NOMO-1 (cell line): Measurements from ENCODE around the gene OSBPL2.

Source experiments
- DNase-seq, 2 experiments: peaks; one replicate each; lab custom pipeline; 2025; ENCODE audit not compliant: unreplicated experiment in 2 of 2; lab: John Stamatoyannopoulos, UW

The OSBPL2 gene

DNA sequence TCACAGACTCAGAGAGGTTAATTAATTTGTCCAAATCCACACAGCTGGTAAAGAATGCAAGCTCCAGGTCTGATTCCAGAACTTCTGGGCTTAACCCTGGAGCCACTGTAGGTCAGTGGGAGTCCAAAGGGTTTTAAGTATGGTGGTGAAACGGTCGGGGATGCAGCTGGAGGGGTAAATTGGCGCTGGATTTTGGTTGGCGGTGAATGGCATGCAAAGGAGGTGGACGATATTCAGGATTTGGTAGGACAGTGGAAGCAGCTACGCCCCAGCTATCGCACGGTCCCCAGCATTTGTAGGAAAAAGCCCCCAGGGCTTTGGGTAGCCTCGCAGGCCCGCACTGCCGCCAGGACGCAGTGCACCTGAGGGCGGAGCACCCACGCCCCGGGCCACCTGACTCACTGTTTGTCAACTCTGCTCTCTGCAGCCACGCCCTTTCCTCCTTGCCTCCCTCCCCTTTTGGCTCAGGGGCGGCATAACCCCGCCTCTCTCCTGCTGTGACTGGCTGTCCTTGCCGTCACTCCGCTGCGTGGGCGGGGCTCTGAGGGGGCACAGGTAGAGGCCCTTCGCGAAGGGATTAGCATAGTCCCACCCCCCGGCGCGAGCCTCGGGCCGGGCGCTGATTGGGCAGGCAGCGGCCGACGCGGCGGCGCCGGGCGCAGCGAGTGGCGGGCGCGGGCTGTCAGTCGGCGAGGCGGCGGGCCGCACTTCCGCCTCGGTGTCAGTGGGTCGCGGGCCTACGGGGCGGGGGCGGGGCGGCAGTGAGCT is at the start of gene OSBPL2:
Gene OSBPL2 (plus strand): TSS at position 721 of the 768 bp plus-strand sequence. CDS start 17,664 bp downstream, outside the sequence.
- peak; percentile 96 to 98 for DNase-seq

DNA sequence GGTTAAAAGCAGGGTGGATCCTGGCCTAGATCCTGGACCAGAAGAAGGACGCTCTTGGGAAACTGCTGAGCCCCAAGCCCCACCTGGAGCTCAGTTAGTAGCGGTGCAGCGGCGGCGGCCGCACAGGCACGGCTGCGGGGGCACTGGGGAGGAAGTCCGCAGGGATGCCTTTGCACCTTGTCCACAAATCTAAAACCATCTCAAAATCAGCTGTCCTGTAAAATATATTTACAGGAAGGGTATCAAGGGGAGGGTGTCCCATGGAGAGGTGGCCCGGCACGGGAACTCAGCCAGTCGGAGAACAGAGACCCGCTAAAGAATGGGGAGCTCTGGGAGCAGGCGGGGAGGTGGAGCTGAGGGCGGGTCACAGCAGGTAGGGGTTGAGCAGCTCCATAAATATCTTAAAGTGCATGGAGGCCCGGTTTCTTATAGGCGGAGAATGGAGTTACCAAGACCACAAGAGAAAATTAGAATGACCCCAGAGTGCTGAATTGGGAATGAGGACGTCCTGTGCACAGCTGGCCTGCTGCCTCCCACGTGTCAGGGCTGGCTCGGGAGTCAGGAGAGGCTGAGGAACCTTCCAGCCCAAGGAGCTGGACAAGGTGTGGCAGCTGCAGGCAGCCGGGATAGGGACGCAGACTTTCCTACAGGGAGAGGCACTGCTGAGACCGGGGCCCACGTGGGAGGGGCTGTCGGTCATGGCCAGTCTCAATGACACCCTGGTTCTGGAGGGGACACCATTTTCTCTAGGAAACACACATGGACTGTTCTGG is 47.5 kb upstream of the OSBPL2 start:
- DNase-seq, result no peak

DNA sequence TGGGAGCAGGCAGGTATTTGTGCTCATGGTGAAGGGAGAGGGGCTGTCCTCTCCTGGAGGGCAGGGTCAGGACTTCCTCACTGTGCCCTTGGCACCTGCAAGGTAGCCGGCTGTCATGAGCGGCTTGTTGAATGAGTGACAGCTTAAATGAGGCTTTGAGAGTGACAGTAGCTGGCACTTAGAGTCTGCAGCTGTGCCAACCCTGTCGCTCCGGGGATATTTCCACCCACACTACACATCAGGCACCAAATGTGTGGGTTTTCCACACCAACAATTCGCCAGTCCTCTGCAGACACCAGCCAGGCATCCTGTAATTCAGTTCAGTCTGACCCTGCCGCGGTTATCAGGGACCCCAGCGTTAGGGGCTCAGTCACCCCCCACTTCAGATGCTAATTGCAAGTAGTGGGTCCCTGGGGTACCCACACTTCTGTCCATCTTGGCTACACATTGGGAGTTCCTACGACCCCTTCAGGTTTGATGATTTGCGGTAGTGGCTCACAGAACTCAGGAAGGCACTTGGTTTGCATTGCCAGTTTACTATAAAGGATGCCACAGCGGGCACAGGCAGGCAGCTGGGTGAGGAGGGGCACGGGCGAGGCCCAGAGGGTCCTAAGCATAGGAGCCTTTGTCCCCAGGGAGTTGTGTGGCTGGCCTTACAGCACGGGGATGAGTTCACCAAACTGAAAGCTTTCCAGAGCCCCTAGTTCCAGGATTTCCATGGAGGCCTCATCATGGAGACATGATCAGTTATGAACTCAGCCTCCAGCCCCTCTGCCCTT is 46.4 kb upstream of the OSBPL2 start:
- DNase-seq, result no peak

DNA sequence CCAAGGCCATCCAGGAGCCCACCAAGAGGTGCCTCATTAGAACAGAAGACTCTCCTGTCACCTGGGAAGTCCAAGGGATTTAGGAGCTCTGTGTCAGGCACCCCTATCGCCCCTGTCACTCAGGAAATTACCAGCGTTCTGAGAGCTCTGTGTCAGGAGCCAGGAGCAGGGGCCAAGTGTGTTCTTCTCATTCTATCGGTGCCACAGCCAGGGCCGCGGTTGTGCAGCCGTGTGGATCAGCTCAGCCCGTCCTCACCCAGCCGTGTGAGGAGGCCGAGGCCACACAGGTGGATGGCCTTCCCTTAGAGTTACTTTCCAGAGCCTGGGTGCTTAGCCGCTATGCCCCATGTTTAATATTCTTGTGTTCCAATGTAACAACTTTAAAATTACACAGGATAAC is 45.7 kb upstream of the OSBPL2 start:
- DNase-seq, result no peak

DNA sequence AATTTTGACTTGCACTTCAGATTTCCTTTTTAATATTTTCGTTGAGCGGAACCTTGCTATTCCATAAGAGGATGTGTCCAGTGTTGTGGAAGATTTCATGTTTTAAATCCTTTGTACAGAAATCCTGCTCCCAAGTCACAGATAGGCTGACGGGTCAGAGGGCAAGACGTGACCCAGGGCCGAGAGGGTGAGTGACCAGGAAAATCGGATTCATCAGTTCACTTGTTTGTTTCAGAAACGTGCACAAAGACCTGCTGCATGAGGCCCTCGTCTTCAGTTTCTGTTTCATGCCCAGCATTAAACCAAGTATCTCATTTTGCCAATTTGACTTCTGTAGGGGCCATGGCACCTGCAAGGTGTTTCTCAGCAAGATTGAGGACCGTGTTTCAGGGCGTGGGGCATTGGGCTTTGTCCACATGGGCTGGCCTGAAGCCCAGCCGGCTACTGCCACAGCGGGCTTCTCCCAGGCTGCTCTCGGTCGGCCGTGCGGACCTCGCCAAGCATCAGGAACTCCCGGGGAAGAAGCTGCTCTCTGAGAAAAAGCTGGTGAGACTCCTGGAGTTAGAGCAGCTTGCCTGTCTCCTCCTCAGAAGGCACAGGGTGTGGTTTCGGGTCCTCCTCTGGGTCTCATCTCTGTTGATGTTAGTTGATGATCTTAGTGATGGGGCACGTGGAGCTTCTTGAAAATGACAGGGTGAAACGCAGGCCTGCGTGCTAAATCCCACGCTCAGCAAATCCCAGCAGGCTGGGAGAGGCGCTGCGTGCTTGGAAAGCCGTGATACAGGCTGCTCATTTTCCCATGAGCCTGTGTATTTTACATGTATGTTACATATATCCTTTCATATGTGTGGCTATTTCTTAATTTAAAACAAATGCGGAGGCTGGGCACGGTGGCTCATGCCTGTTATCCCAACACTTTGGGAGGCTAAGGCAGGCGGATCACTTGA is 45.0 kb upstream of the OSBPL2 start:
- DNase-seq, result no peak

DNA sequence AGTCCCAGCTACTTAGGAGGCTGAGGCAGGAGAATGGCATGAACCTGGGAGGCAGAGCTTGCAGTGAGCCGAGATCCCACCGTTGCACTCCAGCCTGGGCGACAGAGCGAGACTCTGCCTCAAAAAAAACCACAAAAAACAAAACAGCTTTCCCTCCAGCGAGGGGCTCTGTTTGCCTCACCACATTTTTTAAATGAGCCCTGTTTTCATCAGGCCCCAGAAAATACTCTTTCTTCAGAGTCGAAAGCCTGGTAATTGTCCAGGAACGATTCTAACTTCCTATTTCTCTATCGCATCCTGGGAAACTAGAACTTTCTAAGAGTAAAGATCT is 43.3 kb upstream of the OSBPL2 start:
- no peak for DNase-seq

DNA sequence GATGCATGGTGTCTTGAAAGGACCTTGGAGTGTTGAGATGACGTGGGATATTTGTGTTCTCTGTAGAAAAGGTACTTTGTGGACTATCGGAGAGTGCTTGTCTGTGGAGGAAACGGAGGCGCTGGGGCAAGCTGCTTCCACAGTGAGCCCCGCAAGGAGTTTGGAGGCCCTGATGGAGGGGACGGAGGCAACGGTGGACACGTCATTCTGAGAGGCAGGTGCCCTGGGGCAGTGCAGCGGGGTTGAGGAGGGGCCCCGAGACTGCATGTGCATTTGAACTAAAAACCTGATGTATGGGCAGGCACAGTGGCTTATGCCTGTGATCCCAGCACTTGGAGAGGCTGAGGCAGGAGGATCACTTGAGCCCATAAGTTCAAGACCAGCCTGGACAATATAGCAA is 42.6 kb upstream of the OSBPL2 start:
- DNase-seq, result no peak

DNA sequence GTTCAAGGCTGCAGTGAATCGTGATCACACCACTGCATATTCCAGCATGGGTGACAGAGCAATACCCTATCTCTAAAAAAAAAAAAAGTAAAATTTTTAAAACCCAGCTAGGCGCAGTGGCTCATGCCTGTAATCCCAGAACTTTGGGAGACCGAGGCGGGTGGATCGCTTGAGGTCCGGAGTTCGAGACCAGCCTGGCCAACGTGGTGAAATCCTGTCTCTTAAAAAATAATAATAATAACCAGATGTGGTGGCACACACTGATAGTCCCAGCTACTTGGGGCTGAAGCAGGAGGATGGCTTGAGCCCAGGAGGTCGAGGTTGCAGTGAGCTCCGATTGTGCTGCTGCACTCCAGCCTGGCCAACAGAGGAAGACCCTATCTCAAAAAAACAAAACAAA is 42.0 kb upstream of the OSBPL2 start:
- DNase-seq, result no peak

DNA sequence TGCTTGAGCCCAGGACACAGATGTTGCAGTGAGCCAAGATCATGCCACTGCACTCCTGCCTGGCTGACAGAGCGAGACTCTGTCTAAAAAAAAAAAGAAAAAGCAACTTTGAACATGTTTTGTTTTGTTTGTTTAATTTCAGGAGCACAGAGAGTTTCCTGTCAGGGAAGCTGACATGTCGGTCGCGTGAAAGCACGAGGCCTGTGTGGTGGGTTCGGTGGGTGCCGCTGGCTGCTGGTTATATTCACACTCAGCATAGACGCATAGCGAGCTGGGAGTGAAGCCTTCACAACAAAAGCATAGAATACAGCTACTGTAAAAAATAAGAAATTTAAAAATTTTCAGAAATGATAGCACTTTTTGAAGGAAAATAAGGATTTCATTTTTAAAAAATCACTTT is 41.0 kb upstream of the OSBPL2 start:
- no peak for DNase-seq

DNA sequence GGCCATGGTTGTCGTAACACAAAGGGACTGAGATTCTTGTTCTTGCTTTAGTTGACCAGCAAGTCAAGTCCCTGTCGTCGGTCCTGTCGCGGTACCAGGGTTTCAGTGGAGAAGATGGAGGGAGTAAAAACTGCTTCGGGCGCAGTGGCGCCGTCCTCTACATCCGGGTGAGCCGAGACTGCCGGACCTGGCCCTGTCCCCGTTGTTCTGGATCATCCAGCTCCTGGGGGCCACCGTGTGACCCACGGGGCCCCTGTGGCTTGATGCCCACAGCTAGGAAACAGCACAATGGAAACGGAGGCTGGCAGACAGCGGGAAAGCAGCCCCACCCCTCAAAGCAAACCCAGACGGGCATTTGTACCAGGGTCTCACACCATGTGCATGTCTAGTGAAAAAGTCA is 40.5 kb upstream of the OSBPL2 start:
- DNase-seq, result no peak

DNA sequence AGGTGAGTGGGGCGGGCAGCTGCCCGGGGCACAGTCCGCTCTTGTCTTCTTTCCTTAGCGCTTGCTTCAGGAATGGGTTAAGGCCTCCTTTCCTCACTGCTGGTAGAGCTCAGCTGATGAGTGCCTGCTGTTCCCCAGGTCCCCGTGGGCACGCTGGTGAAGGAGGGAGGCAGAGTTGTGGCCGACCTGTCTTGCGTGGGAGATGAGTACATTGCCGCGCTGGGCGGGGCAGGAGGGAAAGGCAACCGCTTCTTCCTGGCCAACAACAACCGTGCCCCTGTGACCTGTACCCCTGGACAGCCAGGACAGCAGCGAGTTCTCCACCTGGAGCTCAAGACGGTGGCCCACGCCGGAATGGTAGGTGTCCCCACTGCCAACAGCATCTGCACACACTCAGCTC is 39.8 kb upstream of the OSBPL2 start:
- no peak for DNase-seq

DNA sequence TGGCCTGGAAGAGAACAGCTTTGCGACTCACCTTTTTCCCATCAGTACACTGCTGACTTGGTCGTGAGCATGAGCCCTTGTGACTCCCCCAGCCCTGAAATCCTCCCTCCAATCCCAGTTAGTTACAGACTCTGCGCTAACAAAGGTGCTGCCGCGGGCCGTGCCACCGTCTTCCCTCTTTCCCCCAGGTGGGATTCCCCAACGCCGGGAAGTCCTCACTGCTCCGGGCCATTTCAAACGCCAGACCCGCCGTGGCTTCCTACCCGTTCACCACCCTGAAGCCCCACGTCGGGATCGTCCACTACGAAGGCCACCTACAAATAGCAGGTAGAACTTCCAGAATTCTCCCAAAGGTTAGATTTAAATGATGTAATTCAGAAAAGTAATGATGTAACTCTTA is 39.4 kb upstream of the OSBPL2 start:
- no peak for DNase-seq

DNA sequence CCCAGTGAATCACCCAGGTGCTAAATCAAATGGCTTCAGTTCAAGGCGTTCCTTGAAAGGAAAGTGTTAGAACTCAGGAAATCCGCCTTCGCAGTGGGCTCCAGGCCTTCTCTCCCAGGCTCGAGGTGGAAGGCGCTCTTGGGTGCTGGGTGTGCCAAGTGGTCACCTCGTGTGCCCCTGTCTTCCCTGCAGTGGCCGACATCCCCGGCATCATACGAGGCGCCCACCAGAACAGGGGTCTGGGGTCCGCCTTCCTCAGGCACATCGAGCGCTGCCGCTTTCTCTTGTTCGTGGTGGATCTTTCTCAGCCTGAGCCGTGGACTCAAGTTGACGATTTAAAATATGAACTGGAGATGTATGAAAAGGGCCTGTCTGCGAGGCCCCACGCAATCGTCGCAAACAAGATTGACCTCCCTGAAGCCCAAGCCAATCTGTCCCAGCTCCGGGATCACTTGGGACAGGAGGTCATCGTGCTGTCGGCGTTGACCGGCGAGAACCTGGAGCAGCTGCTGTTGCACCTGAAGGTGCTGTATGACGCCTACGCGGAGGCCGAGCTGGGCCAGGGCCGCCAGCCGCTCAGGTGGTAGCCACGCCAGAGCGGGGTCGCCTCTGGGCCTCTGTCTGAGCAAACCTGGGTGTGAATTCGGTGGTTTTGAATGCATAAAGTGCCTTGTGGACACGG is 37.7 kb upstream of the OSBPL2 start:
- DNase-seq, result no peak

DNA sequence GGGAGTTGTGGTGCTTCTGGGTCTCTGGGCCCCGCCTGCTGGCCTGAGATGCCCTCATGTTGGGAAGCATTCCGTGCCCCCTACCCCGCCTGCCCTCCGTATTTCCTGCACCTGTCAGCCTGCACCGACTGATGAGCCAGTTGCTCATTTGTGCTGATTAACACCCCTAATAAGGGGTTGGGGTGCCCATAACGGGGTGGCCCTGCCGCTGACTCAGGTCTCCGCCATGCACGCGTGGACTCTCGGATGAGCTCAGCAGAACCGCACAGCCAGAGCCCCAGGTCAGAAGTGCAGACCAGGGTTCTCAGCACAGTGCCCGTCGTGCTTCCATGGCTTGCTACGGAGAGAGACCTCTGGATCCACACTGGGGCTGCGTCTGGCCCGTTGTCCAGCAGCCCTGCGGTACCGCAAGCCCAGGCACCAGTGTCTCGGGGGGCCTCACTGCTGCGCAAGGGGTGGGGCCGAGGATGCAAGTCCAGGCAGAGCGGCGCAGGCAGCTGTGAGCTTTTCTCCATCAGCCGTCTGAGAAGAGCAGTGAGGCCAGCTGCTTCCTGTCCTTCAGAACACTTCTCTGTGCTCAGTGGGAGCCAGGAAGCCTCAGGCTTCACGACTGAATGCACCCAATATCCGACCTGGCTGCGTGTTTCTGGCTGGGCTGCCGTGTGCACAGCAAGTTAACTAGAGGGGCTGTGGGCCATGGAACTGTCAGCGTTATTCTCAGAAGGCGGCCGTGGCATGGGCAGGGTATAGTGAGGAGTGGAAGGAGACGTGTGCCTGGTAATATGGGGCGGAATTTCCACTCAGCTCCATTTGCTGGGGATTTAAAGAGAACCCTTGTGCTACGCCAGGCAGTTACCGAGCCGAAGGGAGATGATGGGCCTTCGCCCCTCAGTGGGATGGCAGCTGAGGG is 36.9 kb upstream of the OSBPL2 start:
- DNase-seq, result no peak

DNA sequence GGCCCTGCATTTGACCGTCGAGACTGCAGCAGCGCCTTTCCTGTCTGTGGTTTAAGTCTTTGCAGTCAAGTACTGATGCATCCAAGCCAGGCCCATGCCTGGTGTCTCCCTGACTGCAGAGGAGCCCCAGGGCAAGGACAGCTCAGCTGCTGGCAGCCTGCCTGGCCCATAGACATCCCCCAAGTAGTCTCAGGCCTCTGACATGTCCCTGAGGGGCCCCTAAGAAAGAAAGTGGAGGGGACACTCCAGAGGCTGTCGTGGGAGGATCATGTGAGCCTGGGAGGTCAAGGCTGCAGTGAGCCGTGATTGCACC is 36.3 kb upstream of the OSBPL2 start:
- DNase-seq, result no peak

DNA sequence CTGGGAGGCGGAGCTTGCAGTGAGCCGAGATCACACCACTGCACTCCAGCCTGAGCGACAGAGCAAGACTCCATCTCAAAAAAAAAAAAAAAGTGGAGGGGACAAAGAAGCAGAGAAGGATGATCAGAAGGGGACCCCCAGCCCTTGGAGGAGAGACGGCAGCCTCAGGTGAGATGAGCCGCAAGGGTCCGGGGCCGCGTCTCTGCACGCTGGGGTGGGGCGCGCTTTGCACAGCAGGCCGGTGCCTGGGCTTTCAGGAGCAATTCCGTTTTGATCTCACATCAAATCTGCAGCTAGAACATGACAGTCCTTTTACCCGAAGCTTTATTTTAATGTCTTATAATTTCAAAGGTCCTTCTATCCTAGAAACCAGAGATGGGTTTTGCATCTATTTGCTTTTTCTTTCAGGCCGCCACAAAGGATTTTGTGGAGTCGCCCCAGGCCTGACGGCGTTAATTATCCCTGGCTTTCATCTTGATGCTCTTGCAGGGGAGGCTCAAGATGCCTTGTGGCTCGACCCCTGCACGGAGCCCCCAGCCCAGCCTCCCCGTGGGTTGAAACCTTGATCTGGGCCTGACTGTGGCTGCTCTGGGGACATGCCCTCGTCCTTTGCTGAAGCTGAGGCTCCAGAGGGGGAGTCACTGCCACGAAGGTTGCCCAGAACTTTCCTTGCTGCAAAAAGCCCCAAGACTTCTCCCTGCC is 35.5 kb upstream of the OSBPL2 start:
- no peak for DNase-seq

DNA sequence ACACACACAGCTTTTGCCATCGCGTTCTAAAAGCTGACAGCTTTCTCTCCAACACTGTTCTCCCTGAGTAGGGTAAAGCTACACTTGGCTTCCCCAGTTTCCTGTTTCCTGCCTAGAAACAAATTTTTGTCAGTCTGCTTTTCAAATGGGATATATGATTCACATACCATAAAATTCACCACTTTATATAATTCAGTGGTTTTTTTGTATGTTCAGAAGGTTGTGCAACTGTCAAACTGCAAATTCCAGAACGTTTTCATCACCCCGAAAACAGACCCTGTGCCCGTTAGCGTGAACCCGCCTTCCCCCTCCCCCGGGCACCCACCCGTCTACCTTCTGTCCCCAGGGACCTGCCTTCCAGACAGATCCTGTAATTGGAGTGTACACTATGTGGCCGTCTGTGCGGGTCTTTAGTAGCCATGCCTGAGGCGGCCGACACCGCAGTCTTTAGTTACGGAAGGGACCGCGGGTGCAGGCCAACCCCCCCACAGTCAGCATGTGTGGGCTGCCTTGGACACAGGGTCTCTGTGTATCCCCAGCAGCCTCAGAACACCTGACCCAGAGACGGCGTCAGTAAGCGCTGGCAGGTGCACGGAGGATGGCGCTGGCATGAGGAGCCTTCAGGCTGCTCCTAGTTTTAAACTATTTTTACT is 34.8 kb upstream of the OSBPL2 start:
- no peak for DNase-seq
